WTC11 (cell line): ENCODE measurements around the gene PRAMEF13.
"Not testable (repeated sequence)": the region's sequence is repeated elsewhere in the genome, so short reads cannot be mapped to it uniquely, and the experiment has no call there.

Source experiments
- ATF2 ChIP-seq: sonication (generic); formaldehyde crosslinking; IDR thresholded peaks from 2 replicates; pipeline ENCODE4 v1.8.1; 2022; ENCODE audit warnings: low read depth, missing genetic modification reagents, borderline replicate concordance
- CTCF ChIP-seq: fragments of 200-600 bp; IDR thresholded peaks from 2 replicates; pipeline ENCODE4 v1.8.0; 2022; ENCODE audit warnings: antibody characterized with exemption
- GABPB1 ChIP-seq: sonication (generic); formaldehyde crosslinking; IDR thresholded peaks from 2 replicates; pipeline ENCODE4 v1.8.1; 2023; ENCODE audit warnings: mild to moderate bottlenecking, missing genetic modification reagents
- NR2C2 ChIP-seq: sonication (generic); formaldehyde crosslinking; IDR thresholded peaks from 2 replicates; pipeline ENCODE4 v1.8.0; 2022; ENCODE audit warnings: mild to moderate bottlenecking, missing genetic modification reagents
- TF ChIP-seq, protein P1 (sequence below): sonication (generic); formaldehyde crosslinking; IDR thresholded peaks from 2 replicates; pipeline ENCODE4 v1.8.1; 2022; ENCODE audit warnings: missing genetic modification reagents, borderline replicate concordance
- TF ChIP-seq, protein P2 (sequence below): sonication (generic); formaldehyde crosslinking; IDR thresholded peaks from 2 replicates; pipeline ENCODE4 v1.8.0; 2022; ENCODE audit warnings: mild to moderate bottlenecking, missing genetic modification reagents
- TF ChIP-seq, protein P3 (sequence below): sonication (generic); formaldehyde crosslinking; IDR thresholded peaks from 2 replicates; pipeline ENCODE4 v1.8.1; 2022; ENCODE audit warnings: mild to moderate bottlenecking, missing genetic modification reagents, moderate library complexity, borderline replicate concordance

DNA sequence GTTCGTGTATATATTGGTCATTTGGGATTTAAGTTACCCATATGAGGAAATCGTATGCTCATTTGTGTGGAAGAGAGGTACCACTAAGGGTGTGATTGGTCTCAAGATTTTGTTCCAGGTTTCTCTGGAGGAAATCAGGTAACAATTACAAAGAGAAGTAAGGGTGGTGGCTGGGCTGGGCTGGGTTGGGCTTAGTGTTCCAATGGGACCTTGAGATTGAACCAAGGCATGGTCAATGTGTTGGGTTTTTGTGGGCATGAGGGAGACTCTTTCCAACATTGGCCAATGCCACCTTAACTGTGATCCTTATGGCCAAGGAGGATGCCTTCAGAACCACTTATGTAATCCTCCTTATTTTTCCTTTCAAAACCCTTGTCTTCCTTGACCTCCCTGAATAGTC is 29.4 kb upstream of the PRAMEF13 start:
- not testable (repeated sequence) for TF ChIP-seq CTCF; ATF2 (CRISPR knock-in tag); GABPB1 (CRISPR knock-in tag); NR2C2 (CRISPR knock-in tag)
- TF ChIP-seq, protein P1, sequence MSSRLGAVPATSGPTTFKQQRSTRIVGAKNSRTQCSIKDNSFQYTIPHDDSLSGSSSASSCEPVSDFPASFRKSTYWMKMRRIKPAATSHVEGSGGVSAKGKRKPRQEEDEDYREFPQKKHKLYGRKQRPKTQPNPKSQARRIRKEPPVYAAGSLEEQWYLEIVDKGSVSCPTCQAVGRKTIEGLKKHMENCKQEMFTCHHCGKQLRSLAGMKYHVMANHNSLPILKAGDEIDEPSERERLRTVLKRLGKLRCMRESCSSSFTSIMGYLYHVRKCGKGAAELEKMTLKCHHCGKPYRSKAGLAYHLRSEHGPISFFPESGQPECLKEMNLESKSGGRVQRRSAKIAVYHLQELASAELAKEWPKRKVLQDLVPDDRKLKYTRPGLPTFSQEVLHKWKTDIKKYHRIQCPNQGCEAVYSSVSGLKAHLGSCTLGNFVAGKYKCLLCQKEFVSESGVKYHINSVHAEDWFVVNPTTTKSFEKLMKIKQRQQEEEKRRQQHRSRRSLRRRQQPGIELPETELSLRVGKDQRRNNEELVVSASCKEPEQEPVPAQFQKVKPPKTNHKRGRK: not testable (repeated sequence)
- TF ChIP-seq, protein P2, sequence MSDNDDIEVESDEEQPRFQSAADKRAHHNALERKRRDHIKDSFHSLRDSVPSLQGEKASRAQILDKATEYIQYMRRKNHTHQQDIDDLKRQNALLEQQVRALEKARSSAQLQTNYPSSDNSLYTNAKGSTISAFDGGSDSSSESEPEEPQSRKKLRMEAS: not testable (repeated sequence)
- TF ChIP-seq, protein P3, sequence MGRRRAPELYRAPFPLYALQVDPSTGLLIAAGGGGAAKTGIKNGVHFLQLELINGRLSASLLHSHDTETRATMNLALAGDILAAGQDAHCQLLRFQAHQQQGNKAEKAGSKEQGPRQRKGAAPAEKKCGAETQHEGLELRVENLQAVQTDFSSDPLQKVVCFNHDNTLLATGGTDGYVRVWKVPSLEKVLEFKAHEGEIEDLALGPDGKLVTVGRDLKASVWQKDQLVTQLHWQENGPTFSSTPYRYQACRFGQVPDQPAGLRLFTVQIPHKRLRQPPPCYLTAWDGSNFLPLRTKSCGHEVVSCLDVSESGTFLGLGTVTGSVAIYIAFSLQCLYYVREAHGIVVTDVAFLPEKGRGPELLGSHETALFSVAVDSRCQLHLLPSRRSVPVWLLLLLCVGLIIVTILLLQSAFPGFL (CRISPR knock-in tag): not testable (repeated sequence)
